Cardiac fibroblast (primary cell): Measurements from ENCODE around the gene PIM3.

Source experiments
- DNase-seq, 2 donors: peaks; one replicate each; pipeline versions ENCODE4 v3.0.0 to v3.0.0-alpha.2; 2010; ENCODE audit warnings: low read depth in 2 of 2
- H3K4me3 ChIP-seq, 2 donors: replicated peaks in 1 of 2; 1 replicate in 1 of 2; 2 replicates in 1 of 2; pipeline ENCODE4 v1.5.1; 2011; ENCODE audit warnings: low read depth in 2 of 2, low read length in 2 of 2, mild to moderate bottlenecking in 2 of 2, moderate library complexity in 1 of 2
- TF ChIP-seq, protein P1 (sequence below): IDR thresholded peaks from one replicate; pipeline ENCODE4 v1.5.1; 2011; ENCODE audit warnings: low read depth, mild to moderate bottlenecking, low read length, inconsistent platforms

Gene PIM3

GRCh38 chr22:49995361-49996118 is 35.0 kb downstream of the PIM3 start:
- TF ChIP-seq, protein P1, sequence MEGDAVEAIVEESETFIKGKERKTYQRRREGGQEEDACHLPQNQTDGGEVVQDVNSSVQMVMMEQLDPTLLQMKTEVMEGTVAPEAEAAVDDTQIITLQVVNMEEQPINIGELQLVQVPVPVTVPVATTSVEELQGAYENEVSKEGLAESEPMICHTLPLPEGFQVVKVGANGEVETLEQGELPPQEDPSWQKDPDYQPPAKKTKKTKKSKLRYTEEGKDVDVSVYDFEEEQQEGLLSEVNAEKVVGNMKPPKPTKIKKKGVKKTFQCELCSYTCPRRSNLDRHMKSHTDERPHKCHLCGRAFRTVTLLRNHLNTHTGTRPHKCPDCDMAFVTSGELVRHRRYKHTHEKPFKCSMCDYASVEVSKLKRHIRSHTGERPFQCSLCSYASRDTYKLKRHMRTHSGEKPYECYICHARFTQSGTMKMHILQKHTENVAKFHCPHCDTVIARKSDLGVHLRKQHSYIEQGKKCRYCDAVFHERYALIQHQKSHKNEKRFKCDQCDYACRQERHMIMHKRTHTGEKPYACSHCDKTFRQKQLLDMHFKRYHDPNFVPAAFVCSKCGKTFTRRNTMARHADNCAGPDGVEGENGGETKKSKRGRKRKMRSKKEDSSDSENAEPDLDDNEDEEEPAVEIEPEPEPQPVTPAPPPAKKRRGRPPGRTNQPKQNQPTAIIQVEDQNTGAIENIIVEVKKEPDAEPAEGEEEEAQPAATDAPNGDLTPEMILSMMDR, result no peak
- DNase-seq, result no peak
- H3K4me3 ChIP-seq, result no peak overlapping the region

GRCh38 chr22:49996119-49996517 is 35.5 kb downstream of the PIM3 start:
- DNase-seq, result no peak
- no peak overlapping the region for H3K4me3 ChIP-seq
- TF ChIP-seq, protein P1, result no peak

- H3K4me3 ChIP-seq, result no peak overlapping the region
- TF ChIP-seq, protein P1, result no peak
Observed at GRCh38 chr22:49996518-49997250, 36.1 kb downstream of the PIM3 start.

GRCh38 chr22:49997251-49997599 is 36.7 kb downstream of the PIM3 start:
- no peak overlapping the region for H3K4me3 ChIP-seq
- no peak for DNase-seq

More at GRCh38 chr22:49996518-49997250, 36.1 kb downstream of the PIM3 start:
- no peak for DNase-seq

DNA sequence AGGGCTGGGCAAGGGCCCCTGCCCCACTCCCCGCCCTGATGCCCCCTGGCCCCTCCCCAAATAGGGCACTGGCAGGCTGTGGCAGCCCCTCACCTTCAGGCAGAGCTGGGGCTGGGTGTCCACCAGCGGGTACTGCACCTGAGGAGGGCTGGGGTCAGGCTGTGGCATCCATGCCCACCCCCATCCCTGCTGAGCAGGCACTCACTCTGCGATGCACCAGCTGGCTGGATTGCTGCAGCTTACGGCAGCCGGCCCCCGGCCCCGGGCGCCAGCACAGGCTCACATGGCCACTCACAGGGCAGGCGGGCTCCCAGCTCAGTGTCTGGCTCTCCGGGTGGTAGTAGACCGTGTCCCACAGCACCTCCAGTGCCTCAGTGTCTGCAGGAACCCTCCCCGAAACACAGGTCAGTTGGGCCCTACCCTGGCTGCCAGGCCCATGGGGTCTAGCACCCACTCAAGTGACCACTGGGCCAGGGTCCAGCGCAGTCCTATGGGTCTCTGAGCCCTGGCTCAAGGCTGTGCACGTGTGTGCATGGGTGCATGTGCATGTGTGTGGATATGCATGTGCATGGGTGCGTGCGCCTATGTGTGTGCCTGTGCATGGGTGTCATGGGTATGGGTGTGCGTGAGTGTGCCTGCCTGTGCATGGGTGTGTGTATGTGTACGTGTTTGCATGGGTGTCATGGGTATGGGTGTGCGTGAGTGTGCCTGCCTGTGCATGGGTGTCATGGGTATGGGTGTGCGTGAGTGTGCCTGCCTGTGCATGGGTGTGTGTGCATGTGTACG is 37.6 kb downstream of the PIM3 start:
- DNase-seq, result no peak
- no peak overlapping the region for H3K4me3 ChIP-seq
- TF ChIP-seq, protein P1, result no peak

More at GRCh38 chr22:49997251-49997599, 36.7 kb downstream of the PIM3 start:
- TF ChIP-seq, protein P1, result no peak

- no peak for DNase-seq
- TF ChIP-seq, protein P1, result no peak
- H3K4me3 ChIP-seq, result no peak overlapping the region
Observed at GRCh38 chr22:49998718-49999062, 38.1 kb downstream of the PIM3 start.
